ENCODE data around the gene COL1A2.

The COL1A2 gene

DNA sequence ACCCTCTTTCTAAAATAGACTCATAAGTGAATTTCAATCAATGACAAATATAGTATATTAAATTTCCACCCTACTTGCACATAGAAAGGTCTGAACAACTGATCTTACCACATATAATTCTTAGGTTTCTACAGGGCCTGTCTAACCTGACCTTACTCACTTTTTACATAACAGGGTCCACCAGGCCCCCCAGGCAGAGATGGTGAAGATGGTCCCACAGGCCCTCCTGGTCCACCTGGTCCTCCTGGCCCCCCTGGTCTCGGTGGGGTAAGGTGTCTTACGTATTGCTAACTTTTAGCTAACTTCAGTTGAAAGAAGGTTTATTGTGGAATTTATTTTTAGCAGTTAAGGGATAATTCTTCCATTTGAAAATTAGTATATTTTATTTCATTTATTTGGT is 5.3 kb downstream of the COL1A2 start:
- Histone ChIP-seq H3K4me3 (no peak overlapping the region), H3K27me3 (peaks cover 0 to 5% (median 4%) of the 10 kb centered on the region in 11 experiments; a peak in 19 of 22 replicates), H3K4me2 (no peak overlapping the region), H3K4me1 (peaks cover 0 to 3% (median 0%) of the 10 kb centered on the region in 10 experiments; a peak in 2 of 20 replicates), H3K9me3 (replicated peaks in 1 of 11) (no peaks in the 10 kb centered on the region), H3K27ac (no peak overlapping the region), H3K36me3 (no peaks in the 10 kb centered on the region), H4K20me1 (no peaks in the 10 kb centered on the region), H3K9ac (no peak overlapping the region)
- no peak for TF ChIP-seq Cebpa-rat (IDR thresholded peaks at IDR 0.05)

- Histone ChIP-seq H3K4me2 (no peak overlapping the region), H4K20me1 (no peaks in the 10 kb centered on the region), H3K9ac (no peak overlapping the region), H3K27me3 (no peaks in the 10 kb centered on the region), H3K4me3 (no peak overlapping the region), H3K27ac (no peak overlapping the region), H3K9me3 (replicated peaks in 1 of 11) (no peaks in the 10 kb centered on the region), H3K4me1 (no peaks in the 10 kb centered on the region), H3K36me3 (no peaks in the 10 kb centered on the region)
- no peak for TF ChIP-seq Cebpa-rat (IDR thresholded peaks at IDR 0.05)
These were observed 6.1 kb downstream of the COL1A2 start for GRCh38 chr7:94400643-94401427.

DNA sequence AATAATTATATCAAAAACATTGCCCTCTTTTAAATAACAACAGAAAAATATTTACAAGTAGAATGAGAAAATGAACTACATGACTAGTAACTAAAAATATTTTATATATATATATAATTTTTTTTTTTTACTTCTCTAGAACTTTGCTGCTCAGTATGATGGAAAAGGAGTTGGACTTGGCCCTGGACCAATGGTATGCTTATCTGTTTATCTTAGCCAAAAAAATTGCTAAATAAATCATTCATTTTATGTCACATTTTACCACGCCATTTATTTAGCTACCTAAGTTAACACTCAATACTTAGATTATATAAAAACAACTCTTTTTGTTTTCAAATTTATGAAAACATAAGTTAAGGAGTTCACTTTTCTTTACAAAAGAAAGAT is 6.7 kb downstream of the COL1A2 start:
- no peak overlapping the region for H3K9ac ChIP-seq
- H3K4me3 ChIP-seq = no peak overlapping the region
- H3K9me3 ChIP-seq (replicated peaks in 1 of 11) = no peaks in the 10 kb centered on the region
- H3K36me3 ChIP-seq = no peaks in the 10 kb centered on the region
- no peak for TF ChIP-seq Cebpa-rat (IDR thresholded peaks at IDR 0.05)
- no peaks in the 10 kb centered on the region for H3K4me1 ChIP-seq
- no peaks in the 10 kb centered on the region for H4K20me1 ChIP-seq
- H3K27me3 ChIP-seq = no peaks in the 10 kb centered on the region
- no peak overlapping the region for H3K27ac ChIP-seq
- no peak overlapping the region for H3K4me2 ChIP-seq

GRCh38 chr7:94403546-94403945 is 8.9 kb downstream of the COL1A2 start:
- H3K4me1 ChIP-seq = no peaks in the 10 kb centered on the region
- H3K4me2 ChIP-seq = no peak overlapping the region
- no peak overlapping the region for H3K27ac ChIP-seq
- TF ChIP-seq Cebpa-rat (IDR thresholded peaks at IDR 0.05) = no peak
- no peaks in the 10 kb centered on the region for H3K36me3 ChIP-seq
- H3K27me3 ChIP-seq = no peaks in the 10 kb centered on the region
- H3K9me3 ChIP-seq (replicated peaks in 1 of 11) = no peaks in the 10 kb centered on the region
- no peak overlapping the region for H3K9ac ChIP-seq
- no peak overlapping the region for H3K4me3 ChIP-seq
- H4K20me1 ChIP-seq = no peaks in the 10 kb centered on the region

- Histone ChIP-seq H3K27me3 (no peaks in the 10 kb centered on the region), H3K27ac (no peak overlapping the region), H3K4me2 (no peak overlapping the region), H3K4me3 (no peak overlapping the region), H4K20me1 (no peaks in the 10 kb centered on the region), H3K9ac (no peak overlapping the region), H3K9me3 (replicated peaks in 1 of 11) (no peaks in the 10 kb centered on the region), H3K36me3 (no peaks in the 10 kb centered on the region), H3K4me1 (peaks cover 0 to 2% (median 0%) of the 10 kb centered on the region in 10 experiments; a peak in 2 of 20 replicates)
- TF ChIP-seq Cebpa-rat (IDR thresholded peaks at IDR 0.05) = no peak
These were observed 10.8 kb downstream of the COL1A2 start for GRCh38 chr7:94405506-94405905.

DNA sequence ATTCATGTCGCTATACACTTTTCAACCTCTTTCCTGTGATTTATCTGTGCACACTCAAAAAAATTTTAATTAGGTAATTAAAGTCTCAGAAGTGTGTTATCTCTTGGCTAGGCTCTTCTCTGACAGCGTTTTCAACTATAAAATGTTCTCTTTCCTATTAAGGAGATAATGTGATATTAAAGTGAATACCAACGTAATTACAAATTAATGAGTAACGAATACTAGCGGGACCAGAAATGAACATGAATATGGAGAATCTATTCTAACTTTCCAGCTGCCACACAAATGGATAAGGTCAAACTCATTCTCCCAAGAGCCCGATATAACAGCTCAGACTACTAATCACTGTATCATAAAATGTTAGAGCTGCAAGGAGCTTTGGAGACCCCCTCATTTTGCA is 12.0 kb downstream of the COL1A2 start:
- H3K4me3 ChIP-seq = no peak overlapping the region
- no peaks in the 10 kb centered on the region for H3K9me3 ChIP-seq (replicated peaks in 1 of 11)
- H3K36me3 ChIP-seq = no peaks in the 10 kb centered on the region
- H3K27ac ChIP-seq = no peak overlapping the region
- no peak overlapping the region for H3K9ac ChIP-seq
- H3K27me3 ChIP-seq = no peaks in the 10 kb centered on the region
- TF ChIP-seq Cebpa-rat (IDR thresholded peaks at IDR 0.05) = no peak
- peaks cover 0 to 8% (median 0%) of the 10 kb centered on the region in 10 experiments; a peak in 5 of 20 replicates for H3K4me1 ChIP-seq
- H4K20me1 ChIP-seq = no peaks in the 10 kb centered on the region
- no peak overlapping the region for H3K4me2 ChIP-seq

- H3K9ac ChIP-seq = no peak overlapping the region
- no peaks in the 10 kb centered on the region for H3K36me3 ChIP-seq
- H3K27ac ChIP-seq = no peak overlapping the region
- H4K20me1 ChIP-seq = no peaks in the 10 kb centered on the region
- TF ChIP-seq Cebpa-rat (IDR thresholded peaks at IDR 0.05) = no peak
- no peak overlapping the region for H3K4me2 ChIP-seq
- H3K9me3 ChIP-seq (replicated peaks in 1 of 11) = no peaks in the 10 kb centered on the region
- H3K4me1 ChIP-seq = peaks cover 0 to 8% (median 0%) of the 10 kb centered on the region in 10 experiments; a peak in 5 of 20 replicates
- H3K4me3 ChIP-seq = no peak overlapping the region
- H3K27me3 ChIP-seq = no peaks in the 10 kb centered on the region
These were observed 14.7 kb downstream of the COL1A2 start for GRCh38 chr7:94409200-94409948.

DNA sequence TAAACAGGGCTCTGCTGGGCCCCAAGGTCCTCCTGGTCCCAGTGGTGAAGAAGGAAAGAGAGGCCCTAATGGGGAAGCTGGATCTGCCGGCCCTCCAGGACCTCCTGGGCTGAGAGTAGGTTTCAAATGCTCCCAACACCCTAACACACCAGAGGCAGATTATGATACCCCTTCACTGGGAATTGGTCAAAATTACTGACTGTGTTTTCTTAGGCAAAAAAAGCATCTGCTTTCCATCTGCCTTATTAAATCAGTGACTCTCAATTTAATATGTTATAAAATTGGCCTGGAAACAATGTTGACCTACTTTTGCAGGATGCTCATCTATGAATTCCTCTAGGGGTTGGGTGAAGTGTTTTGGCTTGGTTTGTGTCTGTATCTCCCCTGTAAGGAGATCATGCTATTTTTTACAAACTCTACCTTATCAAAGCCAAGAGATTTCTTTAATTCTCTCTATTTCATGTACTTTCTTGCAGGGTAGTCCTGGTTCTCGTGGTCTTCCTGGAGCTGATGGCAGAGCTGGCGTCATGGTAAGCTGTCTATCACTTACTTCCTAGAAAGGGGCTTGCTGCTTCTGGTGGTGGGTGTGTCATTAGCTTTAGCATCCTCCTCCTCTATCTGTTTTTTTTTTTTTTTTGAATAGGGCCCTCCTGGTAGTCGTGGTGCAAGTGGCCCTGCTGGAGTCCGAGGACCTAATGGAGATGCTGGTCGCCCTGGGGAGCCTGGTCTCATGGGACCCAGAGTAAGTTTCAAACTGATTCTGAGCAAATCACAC is 15.9 kb downstream of the COL1A2 start:
- Histone ChIP-seq H3K4me3 (no peak overlapping the region), H3K27ac (no peak overlapping the region), H3K4me2 (peak overlapping the region in 3 of 11 experiments; percentile 14 to 18 (median 16); a peak in 1 of 22 replicates), H3K4me1 (peaks cover 0 to 8% (median 0%) of the 10 kb centered on the region in 10 experiments; a peak in 5 of 20 replicates), H3K36me3 (no peaks in the 10 kb centered on the region), H3K9ac (no peak overlapping the region), H3K9me3 (replicated peaks in 1 of 11) (no peaks in the 10 kb centered on the region), H3K27me3 (no peaks in the 10 kb centered on the region), H4K20me1 (no peaks in the 10 kb centered on the region)
- no peak for TF ChIP-seq Cebpa-rat (IDR thresholded peaks at IDR 0.05)

- no peak for TF ChIP-seq Cebpa-rat (IDR thresholded peaks at IDR 0.05)
- peak overlapping the region in 3 of 11 experiments; percentile 14 to 18 (median 16); a peak in 1 of 22 replicates for H3K4me2 ChIP-seq
- no peaks in the 10 kb centered on the region for H3K36me3 ChIP-seq
- H3K9ac ChIP-seq = no peak overlapping the region
- no peaks in the 10 kb centered on the region for H3K9me3 ChIP-seq (replicated peaks in 1 of 11)
- no peaks in the 10 kb centered on the region for H3K27me3 ChIP-seq
- no peaks in the 10 kb centered on the region for H4K20me1 ChIP-seq
- H3K4me3 ChIP-seq = no peak overlapping the region
- peaks cover 0 to 8% (median 0%) of the 10 kb centered on the region in 10 experiments; a peak in 5 of 20 replicates for H3K4me1 ChIP-seq
- H3K27ac ChIP-seq = no peak overlapping the region
These were observed 16.4 kb downstream of the COL1A2 start for GRCh38 chr7:94411188-94411466.

Measured in BLaER1 treated with 17β-estradiol and CSF1 and Interleukin-3, amounts not matched to agents 10 nM and 100 nM (cell line).